Loucy (cell line): Measurements from ENCODE around the gene SMIM13.

Experiments used
- H2AFZ ChIP-seq: fragments of 200-600 bp; sonication (generic); 2 replicates; pipeline ENCODE4 v1.6.0; 2016; ENCODE audit warnings: antibody characterized with exemption, mild to moderate bottlenecking, low read length, moderate library complexity
- H3F3A ChIP-seq: fragments of 200-600 bp; 2 replicates; pipeline ENCODE4 v1.6.0; 2016; ENCODE audit warnings: antibody characterized with exemption, low read depth, mild to moderate bottlenecking
- H3K27me3 ChIP-seq: fragments of 200-600 bp; sonication (generic); 2 replicates; pipeline ENCODE4 v1.6.1; 2014; ENCODE audit warnings: low read length, mild to moderate bottlenecking; ENCODE audit not compliant: insufficient read depth, poor library complexity, severe bottlenecking
- H3K36me3 ChIP-seq: fragments of 200-600 bp; sonication (generic); 2 replicates; pipeline ENCODE4 v1.6.1; 2016; ENCODE audit warnings: low read length; ENCODE audit not compliant: insufficient read depth
- H3K4me1 ChIP-seq: fragments of 200-600 bp; sonication (generic); 2 replicates; pipeline ENCODE4 v1.5.1; 2014; ENCODE audit warnings: low read length, mild to moderate bottlenecking; ENCODE audit not compliant: insufficient read depth, poor library complexity, severe bottlenecking
- H3K4me2 ChIP-seq: fragments of 200-600 bp; sonication (generic); 2 replicates; pipeline ENCODE4 v1.6.0; 2014; ENCODE audit warnings: antibody characterized with exemption, low read length, low read depth, mild to moderate bottlenecking; ENCODE audit not compliant: poor library complexity, severe bottlenecking
- H3K4me3 ChIP-seq: fragments of 200-600 bp; sonication (generic); 2 replicates; pipeline ENCODE4 v1.5.1; 2014; ENCODE audit warnings: low read length, mild to moderate bottlenecking, mixed read lengths; ENCODE audit not compliant: poor library complexity, severe bottlenecking
- H3K79me2 ChIP-seq: fragments of 200-600 bp; sonication (generic); 2 replicates; pipeline ENCODE4 v1.6.1; 2014; ENCODE audit warnings: low read length; ENCODE audit not compliant: insufficient read depth
- H3K9ac ChIP-seq: fragments of 200-600 bp; sonication (generic); 2 replicates; pipeline ENCODE4 v1.6.0; 2014; ENCODE audit warnings: mild to moderate bottlenecking, low read depth, low read length, moderate library complexity; ENCODE audit not compliant: poor library complexity, severe bottlenecking
- H3K9me2 ChIP-seq: fragments of 200-600 bp; sonication (generic); replicated peaks from 2 replicates; pipeline ENCODE4 v1.6.1; 2016; ENCODE audit warnings: low read depth, low read length, mixed read lengths
- H3K9me3 ChIP-seq: fragments of 200-600 bp; sonication (generic); 2 replicates; pipeline ENCODE4 v1.6.1; 2014; ENCODE audit warnings: mild to moderate bottlenecking, antibody characterized with exemption, low read length, low read depth; ENCODE audit not compliant: insufficient read depth
- H4K20me1 ChIP-seq: fragments of 200-600 bp; sonication (generic); 2 replicates; pipeline ENCODE4 v1.6.0; 2014; ENCODE audit warnings: antibody characterized with exemption, low read length, mild to moderate bottlenecking; ENCODE audit not compliant: insufficient read depth, poor library complexity, severe bottlenecking
- CTCF ChIP-seq: fragments of 200-600 bp; sonication (generic); conservative IDR thresholded peaks from 2 replicates; pipeline ENCODE4 v1.5.1; 2014; ENCODE audit warnings: mild to moderate bottlenecking, antibody characterized with exemption, low read length
- EZH2phosphoT487 ChIP-seq: fragments of 200-600 bp; IDR thresholded peaks from 2 replicates; pipeline ENCODE4 v1.6.1; 2018; ENCODE audit warnings: antibody characterized with exemption, mild to moderate bottlenecking, moderate library complexity, borderline replicate concordance

SMIM13 gene

GRCh38 chr6:11108726-11109125 lies 15.1 kb downstream of the SMIM13 start:
- TF ChIP-seq CTCF = peak; percentile 4; the same call in 1 of the 2 replicates
- TF ChIP-seq EZH2phosphoT487 = no peak
- Histone ChIP-seq H3K79me2 (peaks cover 92% of the 10 kb centered on the region), H3K4me1 (peaks cover 71% of the 10 kb centered on the region), H3K27me3 (no peaks in the 10 kb centered on the region), H4K20me1 (peaks cover 8% of the 10 kb centered on the region), H3F3A (no peaks in the 10 kb centered on the region), H3K9ac (no peak overlapping the region), H3K9me2 (no peaks in the 10 kb centered on the region), H3K4me2 (peak overlapping the region; percentile 1), H3K9me3 (no peaks in the 10 kb centered on the region), H2AFZ (no peak overlapping the region), H3K4me3 (no peak overlapping the region), H3K36me3 (no peaks in the 10 kb centered on the region; the same call in 1 of the 2 replicates)

- no peak within 1 kb of the TSS for H2AFZ ChIP-seq
- H3K9me3 ChIP-seq = no peaks in the 10 kb centered on the region
- peaks cover 8% of the 10 kb centered on the region for H4K20me1 ChIP-seq
- H3K36me3 ChIP-seq = no peaks in the 10 kb centered on the region; the same call in 1 of the 2 replicates
- H3K27me3 ChIP-seq = no peaks in the 10 kb centered on the region
- peak within 1 kb of the TSS; percentile 68 for H3K4me2 ChIP-seq
- H3F3A ChIP-seq = no peaks in the 10 kb centered on the region
- no peaks in the 10 kb centered on the region for H3K9me2 ChIP-seq
- H3K79me2 ChIP-seq = peaks cover 89% of the 10 kb centered on the region
- H3K4me3 ChIP-seq = peak within 1 kb of the TSS; percentile 60
- peak within 1 kb of the TSS; percentile 57 for H3K9ac ChIP-seq
- H3K4me1 ChIP-seq = peaks cover 66% of the 10 kb centered on the region
- TF ChIP-seq CTCF (no peak), EZH2phosphoT487 (no peak)
Measured at GRCh38 chr6:11110921-11111768, 17.5 kb downstream of the SMIM13 start, which contains the start of gene ERVFRD-1. Gene ERVFRD-1 (minus strand): TSS chr6:11111725. CDS start chr6:11105310, 6,415 bp downstream.

GRCh38 chr6:11111769-11112437 lies 18.3 kb downstream of the SMIM13 start:
- TF ChIP-seq CTCF = no peak
- TF ChIP-seq EZH2phosphoT487 = no peak
- Histone ChIP-seq H3K79me2 (peaks cover 88% of the 10 kb centered on the region), H3K36me3 (no peaks in the 10 kb centered on the region; the same call in 1 of the 2 replicates), H3K27me3 (no peaks in the 10 kb centered on the region), H2AFZ (no peak overlapping the region), H3F3A (no peaks in the 10 kb centered on the region), H4K20me1 (peaks cover 3% of the 10 kb centered on the region), H3K4me2 (peak overlapping the region; percentile 68), H3K4me1 (peaks cover 60% of the 10 kb centered on the region), H3K9me3 (no peaks in the 10 kb centered on the region), H3K4me3 (peak overlapping the region; percentile 60), H3K9me2 (no peaks in the 10 kb centered on the region), H3K9ac (peak overlapping the region; percentile 57)
